GM18505 (cell line): ENCODE data around the gene ST3GAL5.

Experiments
- ATAC-seq: cut with Tn5 transposase; IDR thresholded peaks from one replicate; pipeline ENCODE4 v1.9.1; 2021; ENCODE audit not compliant: unreplicated experiment
- POLR2A ChIP-seq: IDR thresholded peaks from 4 replicates; pipeline ENCODE4 v1.6.1; 2011; ENCODE audit warnings: borderline replicate concordance; ENCODE audit not compliant: insufficient read depth, insufficient read length; ENCODE audit errors: extremely low read depth

ST3GAL5 gene

GRCh38 chr2:85802354-85803103, 86.3 kb downstream of the ST3GAL5 start:
- ATAC-seq: no peak
- no peak for TF ChIP-seq POLR2A

- TF ChIP-seq POLR2A: no peak
- ATAC-seq: no peak
Observed at GRCh38 chr2:85801871-85802270, 86.9 kb downstream of the ST3GAL5 start.

GRCh38 chr2:85800586-85800985, 88.2 kb downstream of the ST3GAL5 start:
- ATAC-seq: no peak
- TF ChIP-seq POLR2A: no peak

- ATAC-seq: no peak
- no peak for TF ChIP-seq POLR2A
Observed at GRCh38 chr2:85799215-85799956, 89.4 kb downstream of the ST3GAL5 start.

- ATAC-seq: no peak
- TF ChIP-seq POLR2A: no peak
Observed at GRCh38 chr2:85797921-85798320, 90.9 kb downstream of the ST3GAL5 start.

- TF ChIP-seq POLR2A: no peak
- ATAC-seq: no peak
Observed at GRCh38 chr2:85797263-85797660, 91.5 kb downstream of the ST3GAL5 start.

GRCh38 chr2:85796341-85797262, 92.2 kb downstream of the ST3GAL5 start:
- no peak for TF ChIP-seq POLR2A
- no peak for ATAC-seq

- no peak for ATAC-seq
- no peak for TF ChIP-seq POLR2A
Observed at GRCh38 chr2:85796046-85796340, 92.8 kb downstream of the ST3GAL5 start.

GRCh38 chr2:85795331-85796045, 93.3 kb downstream of the ST3GAL5 start:
- no peak for TF ChIP-seq POLR2A
- no peak for ATAC-seq

GRCh38 chr2:85794491-85795121, 94.2 kb downstream of the ST3GAL5 start:
- ATAC-seq: no peak
- TF ChIP-seq POLR2A: no peak

- ATAC-seq: no peak
- no peak for TF ChIP-seq POLR2A
Observed at GRCh38 chr2:85794038-85794441, 94.8 kb downstream of the ST3GAL5 start.

- no peak for TF ChIP-seq POLR2A
- ATAC-seq: no peak
Observed at GRCh38 chr2:85793584-85793983, 95.2 kb downstream of the ST3GAL5 start.
